ENCODE data around the gene ACAP3. TPM values are rescaled to one million over a fixed set of nuclear protein-coding genes. Genes with fewer than 3 reads are reported as not detected.
A peak's percentile ranks its signal among the peaks of the same experiment; 100 is the strongest.

The ACAP3 gene, protein sequence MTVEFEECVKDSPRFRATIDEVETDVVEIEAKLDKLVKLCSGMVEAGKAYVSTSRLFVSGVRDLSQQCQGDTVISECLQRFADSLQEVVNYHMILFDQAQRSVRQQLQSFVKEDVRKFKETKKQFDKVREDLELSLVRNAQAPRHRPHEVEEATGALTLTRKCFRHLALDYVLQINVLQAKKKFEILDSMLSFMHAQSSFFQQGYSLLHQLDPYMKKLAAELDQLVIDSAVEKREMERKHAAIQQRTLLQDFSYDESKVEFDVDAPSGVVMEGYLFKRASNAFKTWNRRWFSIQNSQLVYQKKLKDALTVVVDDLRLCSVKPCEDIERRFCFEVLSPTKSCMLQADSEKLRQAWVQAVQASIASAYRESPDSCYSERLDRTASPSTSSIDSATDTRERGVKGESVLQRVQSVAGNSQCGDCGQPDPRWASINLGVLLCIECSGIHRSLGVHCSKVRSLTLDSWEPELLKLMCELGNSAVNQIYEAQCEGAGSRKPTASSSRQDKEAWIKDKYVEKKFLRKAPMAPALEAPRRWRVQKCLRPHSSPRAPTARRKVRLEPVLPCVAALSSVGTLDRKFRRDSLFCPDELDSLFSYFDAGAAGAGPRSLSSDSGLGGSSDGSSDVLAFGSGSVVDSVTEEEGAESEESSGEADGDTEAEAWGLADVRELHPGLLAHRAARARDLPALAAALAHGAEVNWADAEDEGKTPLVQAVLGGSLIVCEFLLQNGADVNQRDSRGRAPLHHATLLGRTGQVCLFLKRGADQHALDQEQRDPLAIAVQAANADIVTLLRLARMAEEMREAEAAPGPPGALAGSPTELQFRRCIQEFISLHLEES
- total RNA-seq (2021) (67.6 and 71.9 TPM in 2 replicates), Bru-seq, nascent RNA (percentile 49 among the genes with signal in this experiment), BruChase-seq, experiment 1, labeled RNA remaining after a 2-hour chase (percentile 62 among the genes with signal in this experiment), BruChase-seq, experiment 2, labeled RNA remaining after a 6-hour chase (percentile 83 among the genes with signal in this experiment)
- long read RNA-seq, partial matches to known transcripts: 18 of 51 reads
- long read RNA-seq, other reads (novel, unspliced or antisense): 30 of 51 reads

DNA sequence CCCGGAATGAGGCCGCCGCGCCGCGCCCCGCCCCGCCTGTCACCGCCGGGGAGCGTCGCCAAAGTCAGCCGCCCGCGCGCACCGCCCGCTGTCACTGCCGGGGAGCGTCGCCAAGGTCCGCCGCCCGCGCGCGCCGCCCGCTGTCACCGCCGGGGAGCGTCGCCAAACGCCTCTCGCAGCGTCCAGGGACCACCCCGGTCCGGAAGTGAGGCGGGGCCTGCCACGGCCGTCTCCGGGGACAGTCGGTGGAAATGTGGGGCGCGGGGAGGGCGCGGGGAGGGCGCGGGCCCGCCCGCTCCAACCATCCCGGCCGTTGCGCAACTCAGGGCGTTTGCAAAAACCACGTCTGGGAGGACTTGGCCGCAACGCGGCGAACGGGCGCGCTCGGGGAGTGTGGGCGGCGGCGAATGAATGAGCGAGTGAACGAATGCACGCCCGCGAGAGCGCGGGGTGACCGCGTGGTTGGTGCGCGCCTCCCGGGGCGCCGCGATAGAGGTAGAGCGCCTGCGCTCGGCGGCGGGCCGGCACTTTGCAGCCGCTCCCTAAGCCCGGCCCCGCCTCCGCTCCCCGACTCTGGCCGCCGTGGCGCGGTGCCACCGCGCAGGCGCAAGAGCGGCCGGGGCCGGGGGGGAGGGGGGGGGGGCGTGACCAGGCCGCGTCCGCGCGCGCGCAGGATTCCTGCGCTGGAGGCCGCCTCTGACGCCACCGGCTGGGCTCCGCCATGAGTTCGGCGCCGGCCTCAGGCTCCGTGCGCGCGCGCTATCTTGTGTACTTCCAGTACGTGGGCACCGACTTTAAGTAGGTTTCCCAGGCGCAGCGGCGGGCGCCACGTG lies at the start of gene ACAP3, which contains the start of gene PUSL1:
Gene ACAP3 (minus strand): TSS at position 8 of the 833 bp plus-strand sequence. CDS start 115 bp downstream, outside the sequence.
Gene PUSL1 (plus strand): TSS at position 675 of the 833 bp plus-strand sequence. CDS start 47 bp downstream, at position 722.
- intact Hi-C loops (cut with micrococcal nuclease; ENCODE audit: unreplicated experiment): loop anchor here (5.0 to 10.0 kb wide), 2 partner anchors 186 to 283 kb away; partner anchors contain the start of gene AGRN

DNA sequence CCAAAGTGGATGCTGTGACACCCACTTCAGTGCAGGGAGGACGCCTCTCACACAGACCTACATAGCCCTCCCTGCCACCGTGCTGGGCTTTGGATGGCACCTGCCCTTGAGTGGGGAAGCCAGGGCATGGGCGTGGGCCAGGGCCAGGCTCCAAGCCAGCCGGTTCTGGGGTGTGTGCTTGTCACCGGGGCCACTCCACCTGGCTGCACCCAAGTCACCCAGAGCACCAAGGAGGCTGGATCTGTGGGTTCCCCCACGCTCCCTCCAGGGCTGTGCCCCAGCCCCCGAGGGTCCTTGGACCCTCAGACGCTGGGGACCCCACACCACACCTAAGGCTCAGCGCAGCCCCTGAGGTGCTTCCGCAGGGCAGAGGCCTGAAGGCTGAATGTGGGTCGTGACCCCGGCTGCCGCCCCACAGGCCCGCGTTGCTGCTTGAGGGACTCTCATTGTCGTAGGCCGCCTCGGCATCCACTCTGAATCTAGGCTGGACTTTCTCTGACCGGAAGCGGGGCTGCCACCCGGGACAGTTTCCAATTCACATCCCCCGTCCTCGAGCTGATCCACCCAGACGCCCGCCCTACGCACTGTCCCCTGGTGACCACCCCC lies 49.2 kb upstream of the ACAP3 start:
- CTCF ChIA-PET: no interaction called here
- intact Hi-C loops (cut with micrococcal nuclease; ENCODE audit: unreplicated experiment): no loop called here
- POLR2A ChIA-PET (ENCODE audit: low non-redundant PET): no interaction called here
- no TSS peak for BruUV-seq (replicated peaks)
- Histone ChIP-seq H3K4me3 (ENCODE audit: low read depth, low read length, poor library complexity, severe bottlenecking) (no peak overlapping the region), H3K27me3 (replicated peaks; ENCODE audit: insufficient read depth, low read depth, low read length, poor library complexity) (peaks cover 5% of the 10 kb centered on the region), H3K36me3 (ENCODE audit: insufficient read depth, low read length, poor library complexity, severe bottlenecking) (no peaks in the 10 kb centered on the region), H3K27ac (ENCODE audit: low read depth, low read length, poor library complexity, severe bottlenecking) (no peak overlapping the region), H3K4me1 (ENCODE audit: insufficient read depth, low read length, poor library complexity, severe bottlenecking) (no peaks in the 10 kb centered on the region), H3K9me3 (ENCODE audit: low read depth, low read length, poor library complexity, severe bottlenecking) (no peaks in the 10 kb centered on the region)
- no peak for TF ChIP-seq EZH2 (IDR thresholded peaks at IDR 0.05; ENCODE audit: borderline replicate concordance, low read depth, low read length, poor library complexity, severe bottlenecking)
- TF ChIP-seq, protein P1, sequence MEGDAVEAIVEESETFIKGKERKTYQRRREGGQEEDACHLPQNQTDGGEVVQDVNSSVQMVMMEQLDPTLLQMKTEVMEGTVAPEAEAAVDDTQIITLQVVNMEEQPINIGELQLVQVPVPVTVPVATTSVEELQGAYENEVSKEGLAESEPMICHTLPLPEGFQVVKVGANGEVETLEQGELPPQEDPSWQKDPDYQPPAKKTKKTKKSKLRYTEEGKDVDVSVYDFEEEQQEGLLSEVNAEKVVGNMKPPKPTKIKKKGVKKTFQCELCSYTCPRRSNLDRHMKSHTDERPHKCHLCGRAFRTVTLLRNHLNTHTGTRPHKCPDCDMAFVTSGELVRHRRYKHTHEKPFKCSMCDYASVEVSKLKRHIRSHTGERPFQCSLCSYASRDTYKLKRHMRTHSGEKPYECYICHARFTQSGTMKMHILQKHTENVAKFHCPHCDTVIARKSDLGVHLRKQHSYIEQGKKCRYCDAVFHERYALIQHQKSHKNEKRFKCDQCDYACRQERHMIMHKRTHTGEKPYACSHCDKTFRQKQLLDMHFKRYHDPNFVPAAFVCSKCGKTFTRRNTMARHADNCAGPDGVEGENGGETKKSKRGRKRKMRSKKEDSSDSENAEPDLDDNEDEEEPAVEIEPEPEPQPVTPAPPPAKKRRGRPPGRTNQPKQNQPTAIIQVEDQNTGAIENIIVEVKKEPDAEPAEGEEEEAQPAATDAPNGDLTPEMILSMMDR (conservative IDR thresholded peaks at IDR 0.05; ENCODE audit: low read depth, low read length): no peak
- DNase-seq (ENCODE audit: low spot score): no peak

More for the DNA sequence above, at the start of gene ACAP3, which contains the start of gene PUSL1:
- TF ChIP-seq, protein P1 (conservative IDR thresholded peaks at IDR 0.05; ENCODE audit: low read depth, low read length): no peak
- TF ChIP-seq EZH2 (IDR thresholded peaks at IDR 0.05; ENCODE audit: borderline replicate concordance, low read depth, low read length, poor library complexity, severe bottlenecking): no peak
- Histone ChIP-seq H3K27ac (ENCODE audit: low read depth, low read length, poor library complexity, severe bottlenecking) (peak within 1 kb of the TSS; percentile 96), H3K9me3 (ENCODE audit: low read depth, low read length, poor library complexity, severe bottlenecking) (no peaks in the 10 kb centered on the region), H3K4me1 (ENCODE audit: insufficient read depth, low read length, poor library complexity, severe bottlenecking) (peaks cover 39% of the 10 kb centered on the region), H3K4me3 (ENCODE audit: low read depth, low read length, poor library complexity, severe bottlenecking) (peak within 1 kb of the TSS; percentile 88), H3K36me3 (ENCODE audit: insufficient read depth, low read length, poor library complexity, severe bottlenecking) (peaks cover 15% of the 10 kb centered on the region), H3K27me3 (replicated peaks; ENCODE audit: insufficient read depth, low read depth, low read length, poor library complexity) (no peaks in the 10 kb centered on the region)
- ChIA-PET CTCF (no interaction called here), POLR2A (ENCODE audit: low non-redundant PET) (no interaction called here)
- no TSS peak for BruUV-seq (replicated peaks)
- peak; percentile 96 for DNase-seq (ENCODE audit: low spot score)
